HepG2 (cell line): ENCODE measurements around the gene HNRNPR.

ENCODE experiments used
- SNAPC5 ChIP-seq: sonication (generic); formaldehyde crosslinking; IDR thresholded peaks from 2 replicates; pipeline ENCODE4 v1.8.1; 2023; ENCODE audit warnings: mild to moderate bottlenecking, missing genetic modification reagents, borderline replicate concordance
- ZNF776 ChIP-seq: sonication (generic); formaldehyde crosslinking; IDR thresholded peaks from 2 replicates; pipeline ENCODE4 v1.4.0; 2020; ENCODE audit warnings: mild to moderate bottlenecking, missing genetic modification reagents

GRCh38 chr1:23330846-23331245 lies 13.2 kb downstream of the HNRNPR start:
- no peak for TF ChIP-seq ZNF776 (CRISPR knock-in tag)
- no peak for TF ChIP-seq SNAPC5 (CRISPR knock-in tag)
